ENCODE measurements around the gene MROH2B. TPM values are rescaled to one million over a fixed set of nuclear protein-coding genes. Genes with fewer than 3 reads are reported as not detected.

Gene MROH2B
- total RNA-seq, 1 donor from 2014 or later, result not detected

DNA sequence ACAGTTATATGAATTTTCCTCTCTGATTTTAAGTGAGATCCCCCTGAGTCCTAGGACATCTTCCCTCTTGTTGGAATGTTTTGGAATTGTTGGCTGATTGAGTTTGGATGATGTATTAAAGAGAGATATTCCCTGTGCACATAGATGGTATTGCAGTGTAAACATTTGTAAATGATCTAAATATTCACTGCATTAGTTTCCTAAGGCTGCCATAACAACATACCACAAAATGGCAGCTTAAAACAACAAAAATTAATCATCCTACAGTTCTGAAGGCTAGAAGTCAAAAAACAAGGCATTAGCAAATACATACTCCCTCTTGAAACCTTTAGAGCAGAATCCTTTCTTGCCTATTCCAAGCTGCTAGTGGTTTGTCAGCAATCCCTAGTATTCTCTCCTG is 38.0 kb upstream of the MROH2B start:
- no peaks in the 10 kb centered on the region for H3K36me3 Mint-ChIP-seq
- TF ChIP-seq, protein P1, sequence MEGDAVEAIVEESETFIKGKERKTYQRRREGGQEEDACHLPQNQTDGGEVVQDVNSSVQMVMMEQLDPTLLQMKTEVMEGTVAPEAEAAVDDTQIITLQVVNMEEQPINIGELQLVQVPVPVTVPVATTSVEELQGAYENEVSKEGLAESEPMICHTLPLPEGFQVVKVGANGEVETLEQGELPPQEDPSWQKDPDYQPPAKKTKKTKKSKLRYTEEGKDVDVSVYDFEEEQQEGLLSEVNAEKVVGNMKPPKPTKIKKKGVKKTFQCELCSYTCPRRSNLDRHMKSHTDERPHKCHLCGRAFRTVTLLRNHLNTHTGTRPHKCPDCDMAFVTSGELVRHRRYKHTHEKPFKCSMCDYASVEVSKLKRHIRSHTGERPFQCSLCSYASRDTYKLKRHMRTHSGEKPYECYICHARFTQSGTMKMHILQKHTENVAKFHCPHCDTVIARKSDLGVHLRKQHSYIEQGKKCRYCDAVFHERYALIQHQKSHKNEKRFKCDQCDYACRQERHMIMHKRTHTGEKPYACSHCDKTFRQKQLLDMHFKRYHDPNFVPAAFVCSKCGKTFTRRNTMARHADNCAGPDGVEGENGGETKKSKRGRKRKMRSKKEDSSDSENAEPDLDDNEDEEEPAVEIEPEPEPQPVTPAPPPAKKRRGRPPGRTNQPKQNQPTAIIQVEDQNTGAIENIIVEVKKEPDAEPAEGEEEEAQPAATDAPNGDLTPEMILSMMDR (IDR thresholded peaks at IDR 0.05; ENCODE audit: unreplicated experiment), result no peak
- no peaks in the 10 kb centered on the region for H3K4me1 Mint-ChIP-seq
- H3K9me3 Mint-ChIP-seq, result no peaks in the 10 kb centered on the region
- H3K27me3 Mint-ChIP-seq (ENCODE audit: low read depth), result peaks cover 2% of the 10 kb centered on the region
- no peak overlapping the region for H3K4me3 Mint-ChIP-seq
- no peak overlapping the region for H3K27ac Mint-ChIP-seq
- DNase-seq (ENCODE audit: low spot score in 2 of 2, unreplicated experiment in 2 of 2), result no peak

DNA sequence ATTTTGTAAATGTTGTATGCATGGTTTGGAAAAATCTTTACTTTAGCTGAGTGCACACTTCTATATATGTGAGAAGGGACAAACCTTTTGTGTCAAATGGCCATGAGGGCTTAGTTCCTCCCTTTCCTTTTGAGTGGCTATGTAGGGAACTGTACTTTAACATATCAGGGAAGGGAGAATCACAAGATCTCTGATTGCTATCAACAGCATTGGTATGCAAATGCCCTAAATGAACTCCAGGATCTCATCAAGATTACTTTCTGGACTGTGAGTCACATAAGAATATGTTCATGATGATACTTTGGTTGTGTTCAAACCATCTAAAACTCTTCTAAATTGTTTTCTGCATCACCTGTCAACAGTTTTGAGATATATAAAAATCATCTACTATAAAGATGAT is 31.2 kb upstream of the MROH2B start:
- H3K27me3 Mint-ChIP-seq (ENCODE audit: low read depth), result no peaks in the 10 kb centered on the region
- DNase-seq (ENCODE audit: low spot score in 2 of 2, unreplicated experiment in 2 of 2), result no peak
- H3K4me3 Mint-ChIP-seq, result no peak overlapping the region
- no peaks in the 10 kb centered on the region for H3K9me3 Mint-ChIP-seq
- no peak overlapping the region for H3K27ac Mint-ChIP-seq
- H3K4me1 Mint-ChIP-seq, result no peaks in the 10 kb centered on the region
- TF ChIP-seq, protein P1 (IDR thresholded peaks at IDR 0.05; ENCODE audit: unreplicated experiment), result no peak
- H3K36me3 Mint-ChIP-seq, result no peaks in the 10 kb centered on the region

DNA sequence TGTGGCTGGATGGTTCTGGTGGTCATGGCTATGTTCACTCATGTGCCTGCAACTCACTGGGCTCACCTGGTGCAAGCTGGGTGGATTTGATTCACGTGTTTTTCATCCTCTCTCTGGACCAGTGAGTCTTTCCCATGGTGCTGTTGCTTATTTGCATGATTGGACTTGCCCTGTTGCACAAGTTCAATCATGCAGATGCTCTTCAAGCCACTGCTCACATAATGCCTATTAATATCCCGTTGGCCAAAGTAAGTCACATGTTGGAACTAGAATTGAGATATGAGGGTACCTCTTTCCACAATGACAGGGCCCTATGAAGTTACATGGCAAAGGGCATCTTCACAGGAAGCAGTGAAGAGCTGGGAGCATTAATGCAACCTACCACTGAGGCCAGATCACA is 26.5 kb upstream of the MROH2B start:
- H3K9me3 Mint-ChIP-seq, result peaks cover under 1% of the 10 kb centered on the region
- no peaks in the 10 kb centered on the region for H3K27me3 Mint-ChIP-seq (ENCODE audit: low read depth)
- no peak overlapping the region for H3K27ac Mint-ChIP-seq
- DNase-seq (ENCODE audit: low spot score in 2 of 2, unreplicated experiment in 2 of 2), result no peak
- TF ChIP-seq, protein P1 (IDR thresholded peaks at IDR 0.05; ENCODE audit: unreplicated experiment), result no peak
- H3K4me1 Mint-ChIP-seq, result no peaks in the 10 kb centered on the region
- H3K36me3 Mint-ChIP-seq, result no peaks in the 10 kb centered on the region
- H3K4me3 Mint-ChIP-seq, result no peak overlapping the region

DNA sequence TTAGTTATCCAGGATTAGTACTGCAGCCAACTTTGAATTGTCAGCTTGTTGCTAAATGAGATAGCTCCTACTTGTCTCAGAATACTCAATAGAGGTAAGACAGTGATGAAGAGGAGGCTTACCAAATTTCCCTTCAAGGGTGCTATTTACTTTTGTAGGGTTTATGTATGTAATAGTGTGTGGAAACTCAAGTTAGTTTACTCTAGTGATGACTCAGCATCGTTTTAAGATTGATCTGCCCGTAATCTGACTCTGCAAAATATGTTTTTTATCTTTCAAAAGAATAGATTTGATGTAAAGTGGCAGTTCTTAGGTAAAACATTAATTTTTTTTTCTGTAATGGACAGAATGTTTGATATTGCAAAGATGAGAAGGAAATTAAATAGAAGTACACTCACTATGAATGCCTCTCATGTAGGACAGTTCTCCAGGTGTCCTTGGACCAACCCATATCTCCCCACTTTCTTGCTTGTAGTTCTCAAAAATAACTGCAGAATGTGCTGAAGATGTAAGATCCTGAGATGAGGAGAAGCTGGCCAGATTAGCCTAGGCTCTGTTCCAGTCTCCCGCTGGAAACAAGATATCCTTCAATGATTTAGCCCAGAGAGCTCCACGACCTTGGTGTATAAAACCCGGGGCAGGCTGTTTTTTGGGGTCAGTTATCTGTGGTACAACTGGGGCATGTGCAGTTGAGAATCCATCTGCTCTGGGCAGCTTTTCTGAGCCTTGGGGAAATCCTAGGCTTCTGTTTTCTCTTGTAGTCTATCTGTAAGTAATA is 24.4 kb upstream of the MROH2B start:
- Mint-ChIP-seq H3K4me1 (no peaks in the 10 kb centered on the region), H3K9me3 (peaks cover 11% of the 10 kb centered on the region), H3K36me3 (no peaks in the 10 kb centered on the region), H3K27me3 (ENCODE audit: low read depth) (no peaks in the 10 kb centered on the region), H3K4me3 (no peak overlapping the region), H3K27ac (no peak overlapping the region)
- TF ChIP-seq, protein P1 (IDR thresholded peaks at IDR 0.05; ENCODE audit: unreplicated experiment), result no peak
- DNase-seq (ENCODE audit: low spot score in 2 of 2, unreplicated experiment in 2 of 2), result no peak

DNA sequence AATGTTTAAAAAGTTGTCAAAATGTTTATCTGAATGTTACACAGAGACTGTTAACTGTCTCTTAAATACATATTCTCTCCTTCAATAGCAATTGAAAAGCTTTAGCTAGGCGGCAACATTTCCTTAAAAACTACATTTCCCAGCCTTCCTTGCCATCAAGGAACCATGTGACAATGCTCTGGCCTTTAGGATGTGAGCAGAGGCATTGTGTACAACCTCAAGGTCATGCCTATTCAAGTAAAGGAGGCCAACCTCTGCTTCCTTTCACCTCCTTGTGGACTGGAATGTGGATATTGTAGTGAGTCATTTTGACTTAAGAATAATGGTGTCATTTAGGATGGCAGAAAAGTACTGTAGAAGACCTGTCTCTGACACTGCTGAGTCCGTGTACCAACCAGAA is 23.7 kb upstream of the MROH2B start:
- no peak overlapping the region for H3K27ac Mint-ChIP-seq
- H3K4me1 Mint-ChIP-seq, result no peaks in the 10 kb centered on the region
- H3K4me3 Mint-ChIP-seq, result no peak overlapping the region
- no peaks in the 10 kb centered on the region for H3K36me3 Mint-ChIP-seq
- H3K9me3 Mint-ChIP-seq, result peaks cover 11% of the 10 kb centered on the region
- DNase-seq (ENCODE audit: low spot score in 2 of 2, unreplicated experiment in 2 of 2), result no peak
- TF ChIP-seq, protein P1 (IDR thresholded peaks at IDR 0.05; ENCODE audit: unreplicated experiment), result no peak
- H3K27me3 Mint-ChIP-seq (ENCODE audit: low read depth), result no peaks in the 10 kb centered on the region

Data from mesothelial cell of epicardium (in vitro differentiated cells).